Cardiac fibroblast (primary cell): ENCODE measurements around the gene CHAC1.

ENCODE experiments used
- DNase-seq, 2 donors: peaks; one replicate each; pipeline versions ENCODE4 v3.0.0 to v3.0.0-alpha.2; 2010; ENCODE audit warnings: low read depth in 2 of 2
- H3K4me3 ChIP-seq, 2 donors: replicated peaks in 1 of 2; 1 replicate in 1 of 2; 2 replicates in 1 of 2; pipeline ENCODE4 v1.5.1; 2011; ENCODE audit warnings: low read depth in 2 of 2, low read length in 2 of 2, mild to moderate bottlenecking in 2 of 2, moderate library complexity in 1 of 2
- TF ChIP-seq, protein P1 (sequence below): IDR thresholded peaks from one replicate; pipeline ENCODE4 v1.5.1; 2011; ENCODE audit warnings: low read depth, mild to moderate bottlenecking, low read length, inconsistent platforms

The CHAC1 gene

GRCh38 chr15:40923551-40923950 lies 29.7 kb upstream of the CHAC1 start:
- H3K4me3 ChIP-seq, result no peak overlapping the region
- TF ChIP-seq, protein P1, sequence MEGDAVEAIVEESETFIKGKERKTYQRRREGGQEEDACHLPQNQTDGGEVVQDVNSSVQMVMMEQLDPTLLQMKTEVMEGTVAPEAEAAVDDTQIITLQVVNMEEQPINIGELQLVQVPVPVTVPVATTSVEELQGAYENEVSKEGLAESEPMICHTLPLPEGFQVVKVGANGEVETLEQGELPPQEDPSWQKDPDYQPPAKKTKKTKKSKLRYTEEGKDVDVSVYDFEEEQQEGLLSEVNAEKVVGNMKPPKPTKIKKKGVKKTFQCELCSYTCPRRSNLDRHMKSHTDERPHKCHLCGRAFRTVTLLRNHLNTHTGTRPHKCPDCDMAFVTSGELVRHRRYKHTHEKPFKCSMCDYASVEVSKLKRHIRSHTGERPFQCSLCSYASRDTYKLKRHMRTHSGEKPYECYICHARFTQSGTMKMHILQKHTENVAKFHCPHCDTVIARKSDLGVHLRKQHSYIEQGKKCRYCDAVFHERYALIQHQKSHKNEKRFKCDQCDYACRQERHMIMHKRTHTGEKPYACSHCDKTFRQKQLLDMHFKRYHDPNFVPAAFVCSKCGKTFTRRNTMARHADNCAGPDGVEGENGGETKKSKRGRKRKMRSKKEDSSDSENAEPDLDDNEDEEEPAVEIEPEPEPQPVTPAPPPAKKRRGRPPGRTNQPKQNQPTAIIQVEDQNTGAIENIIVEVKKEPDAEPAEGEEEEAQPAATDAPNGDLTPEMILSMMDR, result no peak

GRCh38 chr15:40925495-40925862 lies 27.8 kb upstream of the CHAC1 start:
- TF ChIP-seq, protein P1, result no peak
- H3K4me3 ChIP-seq, result no peak overlapping the region
- DNase-seq, result no peak

More at GRCh38 chr15:40923551-40923950, 29.7 kb upstream of the CHAC1 start:
- DNase-seq, result no peak

GRCh38 chr15:40925863-40926658 lies 27.2 kb upstream of the CHAC1 start:
- H3K4me3 ChIP-seq, result peak overlapping the region; percentile 7 to 17
- DNase-seq, result no peak
- TF ChIP-seq, protein P1, result no peak

- TF ChIP-seq, protein P1, result no peak
- no peak for DNase-seq
- no peak overlapping the region for H3K4me3 ChIP-seq
These were observed 26.4 kb upstream of the CHAC1 start for GRCh38 chr15:40926659-40927494.

DNA sequence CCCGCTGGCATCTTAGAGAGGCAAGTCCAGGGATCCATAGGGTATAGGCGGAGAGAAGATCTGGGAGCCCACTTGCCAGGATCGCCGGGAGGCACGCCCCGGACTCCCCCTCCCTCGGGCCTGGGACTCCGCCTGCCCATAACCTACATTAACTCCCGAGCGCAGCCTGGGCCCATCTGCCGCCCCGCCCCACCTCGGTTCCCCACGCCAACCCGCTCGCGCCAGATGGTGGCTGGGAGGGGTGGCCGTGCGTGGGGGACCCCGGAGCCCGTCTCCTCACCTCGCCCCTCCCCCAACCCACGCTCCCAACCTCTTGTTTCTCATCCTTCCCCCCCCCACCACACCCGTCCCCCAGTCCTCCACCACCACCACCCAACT lies 25.8 kb upstream of the CHAC1 start:
- H3K4me3 ChIP-seq, result no peak overlapping the region
- TF ChIP-seq, protein P1, result no peak
- DNase-seq, result no peak

DNA sequence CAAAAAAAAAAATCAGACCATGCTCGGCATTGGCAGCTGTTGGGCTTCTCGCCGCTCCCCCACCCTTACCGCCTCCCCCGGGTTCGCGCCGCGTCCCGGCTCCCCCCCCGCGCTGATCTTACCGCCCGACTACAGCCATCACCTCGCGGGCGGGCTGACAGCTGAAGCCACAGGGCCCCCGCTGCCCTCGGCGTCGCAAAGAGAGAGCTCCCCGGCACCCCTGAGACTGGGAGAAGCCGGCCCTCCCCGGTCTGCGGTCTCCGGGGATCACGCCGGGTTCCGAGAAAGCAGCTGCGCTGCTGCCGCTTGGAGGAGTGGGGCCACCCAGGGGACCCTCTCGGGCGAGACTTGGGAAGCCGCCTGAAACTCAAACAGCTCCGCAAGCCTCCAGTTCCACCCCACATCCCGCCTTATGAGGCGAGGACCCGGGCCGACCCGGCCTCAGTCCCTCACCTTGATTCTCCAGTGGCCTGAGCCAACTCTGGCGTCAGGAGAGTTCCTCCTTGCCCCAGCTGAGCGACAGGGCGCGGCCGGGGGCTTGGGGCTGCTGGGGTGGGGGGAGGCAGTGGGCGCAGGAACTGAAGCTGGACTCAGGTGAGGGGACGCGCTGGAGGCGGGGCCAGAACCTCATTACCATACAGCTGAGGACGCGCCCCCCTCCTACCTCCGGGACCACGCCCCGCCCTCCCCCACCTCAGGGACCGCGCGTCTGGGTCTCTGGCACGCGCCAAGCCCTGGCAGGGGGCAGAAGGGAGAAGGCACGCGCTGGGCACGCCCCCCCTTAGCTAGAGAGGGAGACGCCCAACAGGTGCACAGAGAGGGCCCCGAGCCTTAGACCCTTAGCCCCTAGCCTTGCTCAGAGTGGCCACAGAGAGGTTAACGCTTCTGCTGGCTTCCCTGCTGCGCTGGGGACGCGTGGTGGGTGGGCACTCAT lies 25.1 kb upstream of the CHAC1 start:
- TF ChIP-seq, protein P1, result no peak
- no peak for DNase-seq
- H3K4me3 ChIP-seq, result peak overlapping the region; percentile 14 to 23
